ENCODE results near the gene FBXL2. TPM values are rescaled to one million over a fixed set of nuclear protein-coding genes. Genes with fewer than 3 reads are reported as not detected.

FBXL2 gene
- polyA plus RNA-seq, 1 experiment: 19.1 TPM

DNA sequence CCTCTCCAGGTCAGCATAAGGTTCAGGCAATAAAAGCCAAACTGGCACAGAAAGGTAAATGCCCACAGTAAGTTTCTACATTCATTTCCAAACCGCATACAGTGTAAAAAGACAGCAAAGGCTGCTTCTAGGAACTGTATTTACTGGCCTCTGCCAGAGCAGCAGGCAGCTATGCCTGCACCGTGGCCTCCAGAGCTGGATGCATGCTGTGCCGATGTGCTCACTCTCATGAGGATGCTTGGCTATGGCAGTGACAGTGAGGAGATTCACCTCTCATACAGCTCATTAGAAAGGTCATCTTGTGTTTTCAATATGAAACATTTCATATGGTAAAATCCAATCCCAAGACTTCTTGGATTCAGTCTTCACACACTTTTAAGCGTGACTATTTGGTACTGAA lies 112.7 kb downstream of the FBXL2 start:
- ChIA-PET CTCF (interaction anchor here (2.2 kb wide), 1 partner anchor 17 kb away, joined by 9 read pairs; no protein-coding TSS in a partner anchor), POLR2A (no interaction called here)
- no peaks in the 10 kb centered on the region for H3K27me3 ChIP-seq (ENCODE audit: control insufficient read depth, insufficient read depth, low read length)
- H3K4me3 ChIP-seq (ENCODE audit: low read depth, low read length): no peak overlapping the region
- DNase-seq (ENCODE audit: low read depth): no peak
- TF ChIP-seq, protein P1, sequence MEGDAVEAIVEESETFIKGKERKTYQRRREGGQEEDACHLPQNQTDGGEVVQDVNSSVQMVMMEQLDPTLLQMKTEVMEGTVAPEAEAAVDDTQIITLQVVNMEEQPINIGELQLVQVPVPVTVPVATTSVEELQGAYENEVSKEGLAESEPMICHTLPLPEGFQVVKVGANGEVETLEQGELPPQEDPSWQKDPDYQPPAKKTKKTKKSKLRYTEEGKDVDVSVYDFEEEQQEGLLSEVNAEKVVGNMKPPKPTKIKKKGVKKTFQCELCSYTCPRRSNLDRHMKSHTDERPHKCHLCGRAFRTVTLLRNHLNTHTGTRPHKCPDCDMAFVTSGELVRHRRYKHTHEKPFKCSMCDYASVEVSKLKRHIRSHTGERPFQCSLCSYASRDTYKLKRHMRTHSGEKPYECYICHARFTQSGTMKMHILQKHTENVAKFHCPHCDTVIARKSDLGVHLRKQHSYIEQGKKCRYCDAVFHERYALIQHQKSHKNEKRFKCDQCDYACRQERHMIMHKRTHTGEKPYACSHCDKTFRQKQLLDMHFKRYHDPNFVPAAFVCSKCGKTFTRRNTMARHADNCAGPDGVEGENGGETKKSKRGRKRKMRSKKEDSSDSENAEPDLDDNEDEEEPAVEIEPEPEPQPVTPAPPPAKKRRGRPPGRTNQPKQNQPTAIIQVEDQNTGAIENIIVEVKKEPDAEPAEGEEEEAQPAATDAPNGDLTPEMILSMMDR (IDR thresholded peaks at IDR 0.05; ENCODE audit: insufficient read depth, low read depth, low read length): no peak
- H3K36me3 ChIP-seq (ENCODE audit: control insufficient read depth, insufficient read depth, low read length): peaks cover 5% of the 10 kb centered on the region

DNA sequence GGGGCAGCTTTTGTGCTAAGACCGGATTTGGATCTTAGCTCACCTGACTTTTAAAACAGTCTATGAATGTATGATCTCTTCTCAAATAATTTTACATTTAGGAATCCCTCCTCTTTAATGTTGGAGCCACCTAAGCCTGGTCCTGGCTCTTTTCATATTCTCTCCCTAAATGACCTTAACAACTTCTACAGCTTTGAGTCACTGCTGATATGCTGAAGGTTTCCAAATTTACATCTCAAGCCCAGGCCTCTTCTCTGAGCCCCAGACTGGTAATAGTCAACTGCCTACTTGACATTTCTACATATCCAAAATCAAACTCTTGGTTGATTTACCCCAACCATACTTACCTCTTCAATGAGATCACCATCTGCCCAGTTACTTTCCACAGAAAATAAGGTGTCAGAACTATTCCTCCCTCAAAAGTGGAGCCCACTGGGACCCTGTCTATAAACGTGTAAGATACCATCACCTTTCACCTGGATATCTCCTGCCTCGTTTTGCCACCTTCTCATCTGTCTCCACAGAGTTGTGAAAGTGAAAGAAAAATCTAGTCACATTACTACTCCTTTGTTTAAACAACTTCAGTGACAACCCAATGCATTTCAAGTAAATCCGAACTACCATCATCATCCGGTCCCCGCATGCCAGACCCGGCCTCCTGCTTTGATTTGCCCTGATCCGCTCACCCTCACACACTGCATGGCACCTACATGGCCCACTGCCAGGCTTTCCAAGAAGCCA lies 114.2 kb downstream of the FBXL2 start:
- Histone ChIP-seq H3K36me3 (ENCODE audit: control insufficient read depth, insufficient read depth, low read length) (peaks cover 8% of the 10 kb centered on the region), H3K4me3 (ENCODE audit: low read depth, low read length) (no peak overlapping the region), H3K27me3 (ENCODE audit: control insufficient read depth, insufficient read depth, low read length) (no peaks in the 10 kb centered on the region)
- TF ChIP-seq, protein P1 (IDR thresholded peaks at IDR 0.05; ENCODE audit: insufficient read depth, low read depth, low read length): no peak
- DNase-seq (ENCODE audit: low read depth): no peak
- ChIA-PET CTCF (interaction anchor here (2.2 kb wide), 1 partner anchor 19 kb away, joined by 9 read pairs; no protein-coding TSS in a partner anchor), POLR2A (no interaction called here)

DNA sequence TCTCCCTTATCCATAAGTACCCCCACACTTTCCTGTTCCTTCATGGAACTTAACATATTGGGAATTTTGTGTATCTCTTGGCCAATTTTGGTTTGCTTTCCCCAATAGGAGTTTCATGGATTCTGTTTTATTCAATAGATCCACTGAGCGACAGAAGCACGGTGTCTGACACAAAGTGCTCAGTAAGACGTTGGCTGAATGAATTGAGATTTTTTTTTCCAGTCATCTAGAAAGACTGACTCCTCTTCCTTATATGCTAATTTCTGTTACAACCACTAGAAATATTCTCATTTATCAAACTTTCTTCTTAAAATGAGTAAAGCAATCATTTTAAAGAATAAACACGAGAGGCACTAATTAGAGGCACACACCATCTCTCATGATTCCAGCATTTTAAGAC lies 114.9 kb downstream of the FBXL2 start:
- Histone ChIP-seq H3K4me3 (ENCODE audit: low read depth, low read length) (no peak overlapping the region), H3K27me3 (ENCODE audit: control insufficient read depth, insufficient read depth, low read length) (no peaks in the 10 kb centered on the region), H3K36me3 (ENCODE audit: control insufficient read depth, insufficient read depth, low read length) (peaks cover 11% of the 10 kb centered on the region)
- POLR2A ChIA-PET: no interaction called here
- CTCF ChIA-PET: interaction anchor here (2.2 kb wide), 1 partner anchor 19 kb away, joined by 9 read pairs; no protein-coding TSS in a partner anchor
- DNase-seq (ENCODE audit: low read depth): no peak
- TF ChIP-seq, protein P1 (IDR thresholded peaks at IDR 0.05; ENCODE audit: insufficient read depth, low read depth, low read length): no peak

DNA sequence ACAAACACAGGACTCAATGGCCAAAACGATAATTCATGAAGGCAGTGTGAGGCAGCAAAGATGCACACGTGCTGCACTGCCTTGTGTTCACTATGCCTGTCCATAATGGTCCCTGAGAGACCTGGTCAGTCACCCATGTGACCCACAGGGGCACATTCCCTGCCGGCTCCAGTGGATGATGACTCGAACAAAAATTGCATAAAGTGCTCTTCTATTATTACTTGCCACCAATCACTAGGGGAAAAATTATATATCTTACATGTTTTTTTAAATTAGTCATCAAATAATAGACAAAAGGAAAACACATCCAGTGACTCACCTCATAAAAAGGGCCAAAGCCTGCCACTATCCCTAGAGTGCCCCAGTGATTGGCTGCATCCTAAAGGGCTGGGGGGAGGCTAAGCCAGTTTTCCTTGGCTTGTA lies 115.5 kb downstream of the FBXL2 start:
- H3K27me3 ChIP-seq (ENCODE audit: control insufficient read depth, insufficient read depth, low read length): no peaks in the 10 kb centered on the region
- H3K4me3 ChIP-seq (ENCODE audit: low read depth, low read length): no peak overlapping the region
- peak; percentile 88 for DNase-seq (ENCODE audit: low read depth)
- TF ChIP-seq, protein P1 (IDR thresholded peaks at IDR 0.05; ENCODE audit: insufficient read depth, low read depth, low read length): no peak
- ChIA-PET CTCF (no interaction called here), POLR2A (no interaction called here)
- H3K36me3 ChIP-seq (ENCODE audit: control insufficient read depth, insufficient read depth, low read length): peaks cover 11% of the 10 kb centered on the region

DNA sequence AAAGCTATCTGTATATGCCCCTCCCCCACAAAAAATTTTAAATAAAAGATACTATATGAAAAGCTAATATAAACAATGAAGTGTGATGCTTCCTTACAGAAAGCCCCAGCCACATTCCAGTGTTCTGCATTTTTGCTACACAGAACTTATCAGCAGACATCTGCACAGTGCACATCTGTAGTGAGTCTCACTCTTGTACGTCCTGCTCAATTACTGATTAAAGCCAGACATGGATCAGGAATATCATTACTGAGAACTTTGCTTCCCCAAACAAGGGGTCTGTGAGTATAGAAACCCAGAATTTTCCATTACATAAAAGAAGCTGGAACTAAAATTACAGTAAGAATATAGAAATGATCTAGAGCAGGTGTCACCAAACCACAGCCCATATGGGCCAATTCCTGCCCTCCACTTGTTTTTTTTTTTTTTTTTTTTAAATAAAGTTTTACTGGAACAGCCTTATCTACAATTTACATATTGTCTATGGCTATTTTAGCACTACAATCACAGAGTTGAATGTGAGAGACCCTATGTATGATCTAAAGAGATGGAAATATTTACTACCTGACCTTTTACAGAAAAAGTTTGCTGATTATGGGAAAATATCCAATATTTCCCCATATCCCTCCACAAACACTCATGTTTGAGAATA lies 117.3 kb downstream of the FBXL2 start:
- Histone ChIP-seq H3K36me3 (ENCODE audit: control insufficient read depth, insufficient read depth, low read length) (peaks cover 12% of the 10 kb centered on the region), H3K4me3 (ENCODE audit: low read depth, low read length) (no peak overlapping the region), H3K27me3 (ENCODE audit: control insufficient read depth, insufficient read depth, low read length) (no peaks in the 10 kb centered on the region)
- DNase-seq (ENCODE audit: low read depth): no peak
- TF ChIP-seq, protein P1 (IDR thresholded peaks at IDR 0.05; ENCODE audit: insufficient read depth, low read depth, low read length): no peak
- POLR2A ChIA-PET: no interaction called here
- CTCF ChIA-PET: interaction anchor here (1.5 to 2.0 kb wide), 2 partner anchors 22 to 263 kb away, joined by 5 to 8 read pairs; no protein-coding TSS in a partner anchor

Data from BJ (cell line).